Measurements from ENCODE around the gene MMP7. TPM values are rescaled to one million over a fixed set of nuclear protein-coding genes. Genes with fewer than 3 reads are reported as not detected.

The MMP7 gene
- total RNA-seq, 1 donor from 2014 or later: 226 TPM

DNA sequence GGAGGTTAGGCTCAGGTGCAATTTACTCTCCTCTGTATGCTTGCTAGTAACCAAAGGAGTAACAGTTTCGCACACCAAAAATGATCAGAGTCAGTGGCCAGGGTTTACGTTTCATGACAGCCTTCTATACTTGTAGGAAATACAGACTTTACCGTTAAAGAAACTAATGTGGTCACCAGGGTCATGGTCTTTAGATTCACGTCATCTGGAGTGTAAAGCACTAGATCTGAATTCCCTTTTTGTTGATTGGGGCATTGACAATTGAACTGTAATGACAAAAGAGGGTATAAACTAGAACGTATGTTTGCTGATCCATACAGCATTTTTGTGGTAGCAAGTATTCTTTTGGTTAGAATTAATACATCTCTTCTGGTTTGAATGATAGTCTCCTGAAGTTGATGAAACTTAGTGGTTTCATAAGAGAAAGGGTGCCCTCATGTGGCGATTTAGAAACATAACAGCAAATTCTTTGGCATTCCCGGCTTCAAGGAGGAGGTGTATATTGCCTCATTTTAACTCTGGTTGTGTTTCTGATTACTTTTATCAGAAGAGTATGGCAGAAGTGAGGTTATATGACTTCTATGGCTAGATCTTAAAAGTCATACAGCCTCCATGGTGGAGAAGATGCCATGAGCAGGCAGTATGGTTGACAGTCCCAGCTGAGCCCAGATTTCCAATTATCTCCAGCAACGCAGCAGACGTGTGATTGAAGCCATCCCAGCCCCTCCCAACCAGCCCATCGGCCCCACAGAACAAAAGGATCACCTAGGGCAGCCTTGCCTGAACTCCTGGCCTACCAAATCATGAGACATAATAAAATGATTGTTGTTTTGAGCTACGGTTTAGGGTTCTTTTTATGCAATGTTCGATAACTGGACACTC, 35.1 kb downstream of the MMP7 start:
- no peak for DNase-seq (ENCODE audit: low spot score)

DNA sequence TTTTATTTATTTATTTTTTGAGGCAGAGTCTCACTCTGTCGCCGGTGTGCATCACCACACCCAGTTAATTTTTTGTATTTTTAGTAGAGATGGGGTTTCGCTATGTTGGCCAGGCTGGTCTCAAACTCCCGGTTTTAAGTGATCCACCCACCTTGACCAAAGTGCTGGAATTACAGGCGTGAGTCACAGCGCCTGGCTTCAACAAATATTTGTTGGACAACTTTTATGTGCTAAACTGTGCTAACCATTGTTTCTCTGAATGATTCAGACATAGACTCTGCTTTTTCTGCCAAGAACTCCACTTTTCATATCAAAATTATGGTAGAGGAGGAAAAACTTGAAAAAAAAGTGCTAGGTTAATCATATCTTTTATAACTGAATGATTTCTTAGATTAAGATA, 36.3 kb downstream of the MMP7 start:
- DNase-seq (ENCODE audit: low spot score): no peak

DNA sequence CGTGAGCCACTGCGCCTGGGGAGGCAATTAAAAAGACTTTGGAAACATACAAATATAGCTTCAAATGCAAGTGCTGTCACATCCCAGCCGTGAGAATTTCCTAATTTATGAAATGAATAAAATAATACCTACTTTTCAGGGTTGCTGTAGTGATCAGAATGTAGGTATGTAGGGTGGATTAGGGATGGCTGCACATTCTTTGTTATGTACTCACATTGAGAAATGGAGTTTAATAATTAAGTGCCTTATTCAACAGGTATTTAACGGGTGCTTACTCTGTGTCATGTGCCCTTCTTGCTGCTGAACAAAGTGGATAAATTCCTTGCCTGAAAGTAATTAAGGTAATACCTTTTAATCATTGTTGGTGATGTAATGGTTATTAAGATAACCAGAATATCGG, 37.0 kb downstream of the MMP7 start:
- no peak for DNase-seq (ENCODE audit: low spot score)

DNA sequence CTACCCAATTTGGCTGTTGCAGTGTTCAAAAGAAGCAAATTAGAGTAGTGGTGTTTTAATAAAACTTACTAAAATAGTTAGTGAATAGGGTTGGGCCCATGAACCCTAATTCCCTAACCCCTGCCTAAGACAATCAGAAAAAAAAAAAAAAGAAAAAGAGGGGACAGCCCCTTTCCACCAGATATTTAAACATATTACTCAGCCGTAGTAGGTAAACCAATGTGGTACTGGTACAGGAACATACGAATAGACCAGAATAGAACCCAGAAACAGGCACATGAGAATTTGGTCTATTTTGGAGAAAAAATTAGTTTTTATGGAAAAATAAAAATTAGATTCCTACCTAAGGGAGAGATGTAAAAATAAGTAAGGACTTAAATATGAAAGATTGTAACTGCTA, 38.6 kb downstream of the MMP7 start:
- no peak for DNase-seq (ENCODE audit: low spot score)

DNA sequence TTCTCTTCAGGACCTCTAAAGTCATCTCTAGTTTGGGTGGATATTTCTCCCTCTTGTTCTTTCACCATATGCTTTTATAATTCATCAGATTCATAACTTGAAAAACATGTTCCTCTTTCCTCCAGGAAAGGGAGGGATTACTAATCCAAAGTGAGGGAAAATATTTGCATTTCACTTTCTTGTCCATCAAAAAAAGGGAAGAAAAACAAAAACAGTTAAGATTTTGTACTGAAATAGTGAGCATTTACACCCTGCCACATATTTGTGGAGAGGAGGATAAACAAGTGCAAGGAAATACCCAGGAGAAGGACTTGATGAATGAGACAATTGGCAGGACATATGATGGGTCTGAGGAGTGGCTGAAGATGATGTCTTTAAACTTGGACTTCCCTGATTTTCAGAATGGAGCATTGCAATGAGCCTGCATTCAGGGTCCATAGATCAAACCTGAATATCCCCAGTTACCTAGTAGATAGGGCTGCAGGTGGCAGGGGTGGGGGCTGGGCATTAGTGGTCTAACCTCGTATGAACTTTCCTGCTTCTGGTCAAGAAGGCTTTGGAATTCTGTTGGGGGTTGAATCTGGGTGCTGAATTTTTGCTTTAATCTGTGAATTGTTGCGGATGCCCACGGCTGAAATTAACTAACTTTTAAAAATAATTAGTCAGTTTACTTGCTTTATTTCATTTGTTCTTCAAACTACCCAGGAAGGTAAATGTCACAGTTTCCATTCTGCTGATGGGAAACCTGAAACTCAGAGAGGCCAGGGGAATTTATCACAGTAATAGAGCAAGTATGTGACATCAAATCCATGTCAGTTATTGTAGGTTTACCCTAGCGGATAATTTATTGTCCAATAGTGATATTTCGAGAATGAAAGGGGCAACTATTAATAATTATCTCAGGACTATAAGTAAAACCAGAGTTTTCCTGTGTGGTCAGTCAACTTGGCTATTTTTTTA, 41.1 kb downstream of the MMP7 start:
- DNase-seq (ENCODE audit: low spot score): no peak

DNA sequence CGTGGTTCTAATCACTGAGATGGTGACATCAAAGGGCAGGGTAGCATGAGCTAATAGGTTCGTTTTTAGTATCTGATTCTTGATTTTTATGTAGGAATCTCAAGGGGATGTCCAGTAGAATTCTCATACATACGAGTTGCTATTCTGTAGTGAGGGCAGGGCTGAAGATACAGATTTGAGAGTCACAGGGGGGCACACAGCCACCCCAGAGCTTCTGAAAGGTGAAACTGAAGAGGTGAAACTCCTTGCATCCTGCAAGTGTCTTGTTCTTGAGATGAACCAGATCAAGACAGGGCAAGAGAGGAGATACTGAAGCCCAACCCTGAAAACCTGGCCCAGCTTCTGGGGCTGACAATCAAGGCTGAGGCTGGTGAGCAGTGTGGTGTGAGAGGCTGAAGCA, 42.3 kb downstream of the MMP7 start:
- DNase-seq (ENCODE audit: low spot score): no peak

DNA sequence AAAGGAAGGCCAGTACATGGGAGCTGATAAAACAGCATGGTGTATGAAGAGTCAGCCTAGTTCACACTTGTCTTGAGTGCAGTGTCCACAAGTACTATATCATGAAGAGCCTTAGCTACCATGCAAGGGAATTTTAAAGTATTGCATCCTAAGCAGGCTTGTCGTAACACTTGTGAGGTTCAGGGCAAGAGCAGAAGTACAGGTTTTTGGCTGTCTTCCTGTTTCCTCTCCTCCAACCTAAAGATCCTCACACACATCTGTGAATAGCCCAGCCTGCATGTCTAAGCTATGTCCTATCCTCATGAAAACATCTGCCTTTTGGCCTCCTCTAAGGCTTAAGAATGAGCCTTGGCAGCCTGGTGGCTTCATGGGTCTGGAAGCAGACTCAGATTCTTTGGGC, 43.3 kb downstream of the MMP7 start:
- DNase-seq (ENCODE audit: low spot score): no peak

DNA sequence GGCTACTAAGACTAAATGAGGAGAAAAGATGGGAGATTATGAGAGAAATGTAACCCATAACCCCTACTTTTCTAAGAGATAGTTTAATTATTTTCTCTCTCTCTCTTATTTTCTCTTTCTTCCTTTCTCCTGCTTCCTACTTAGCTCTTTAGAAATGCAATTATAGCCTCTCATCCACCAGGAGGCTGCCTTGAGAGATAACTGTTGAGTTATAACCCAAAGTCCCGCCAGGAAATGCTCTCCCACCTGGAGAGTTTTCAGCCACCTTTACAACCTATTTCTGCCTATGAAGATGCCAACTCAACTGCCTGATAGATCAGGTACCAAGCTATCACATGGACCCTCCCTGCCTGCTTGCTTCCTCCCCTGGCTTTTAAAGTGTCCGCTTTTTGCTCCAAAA, 44.0 kb downstream of the MMP7 start:
- no peak for DNase-seq (ENCODE audit: low spot score)

DNA sequence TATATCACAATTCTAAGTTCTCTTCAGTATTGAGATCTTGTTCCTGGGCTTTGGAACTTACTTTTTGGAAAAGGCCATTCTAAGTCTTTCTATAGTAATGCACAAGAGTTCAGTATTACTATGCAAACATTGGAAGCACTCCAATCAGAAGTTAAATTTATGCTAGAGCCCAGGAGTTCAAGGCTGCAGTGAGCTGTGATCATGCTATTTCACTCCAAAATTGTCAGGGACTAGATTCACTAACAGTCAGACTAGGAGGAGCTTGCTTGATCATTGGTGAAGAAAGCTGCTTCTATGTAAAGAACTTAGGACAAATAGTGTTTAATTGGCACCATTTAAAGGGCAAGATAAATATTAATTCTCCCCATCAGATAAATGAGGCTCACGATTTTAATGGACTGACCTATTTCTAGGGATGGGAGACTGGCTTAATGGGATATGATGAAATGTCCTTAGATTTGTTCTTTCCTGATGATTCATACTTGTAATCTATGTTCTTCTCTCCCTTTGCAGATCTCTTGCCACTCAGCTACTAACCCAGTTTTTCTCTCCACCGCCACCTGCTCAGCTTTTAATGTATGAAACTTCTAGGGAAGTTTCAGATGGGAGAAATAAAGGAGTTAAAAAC, 45.3 kb downstream of the MMP7 start:
- no peak for DNase-seq (ENCODE audit: low spot score)

DNA sequence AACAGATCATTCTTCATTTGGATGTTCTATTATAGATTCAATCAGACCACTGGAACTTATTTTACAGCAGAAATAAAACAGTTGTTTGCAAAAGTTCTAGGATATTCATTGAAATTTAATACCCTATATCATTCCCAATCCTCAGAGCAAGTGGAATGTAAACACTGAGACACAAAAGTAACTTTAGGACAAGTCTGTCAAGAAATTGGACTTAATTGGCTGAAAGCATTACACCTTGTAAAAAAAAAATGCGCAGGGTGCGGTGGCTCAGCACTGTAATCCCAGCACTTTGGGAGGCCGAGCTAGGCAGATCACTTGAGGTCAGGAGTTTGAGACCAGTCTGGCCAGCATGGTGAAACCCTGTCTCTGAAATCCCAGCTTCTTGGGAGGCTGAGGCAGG, 48.1 kb downstream of the MMP7 start:
- DNase-seq (ENCODE audit: low spot score): no peak

DNA sequence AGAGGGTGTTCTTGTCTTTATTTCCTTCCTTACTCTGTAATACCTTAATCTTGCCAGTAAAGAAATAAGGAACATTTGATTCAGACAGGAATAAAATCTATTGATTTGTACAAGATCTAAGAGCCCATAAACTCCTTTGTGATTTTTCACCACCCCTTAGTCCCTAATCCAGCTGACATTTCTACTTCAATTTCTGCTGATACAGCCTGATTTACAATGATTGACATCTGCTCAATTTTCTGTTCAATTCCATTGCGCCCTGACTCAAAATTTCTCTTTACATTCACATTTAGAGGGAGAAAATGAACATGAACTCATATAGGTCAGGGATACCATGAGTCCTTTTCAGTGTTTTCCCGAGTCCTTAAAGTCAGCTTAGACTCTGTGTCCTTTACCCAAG, 50.8 kb downstream of the MMP7 start:
- DNase-seq (ENCODE audit: low spot score): no peak

DNA sequence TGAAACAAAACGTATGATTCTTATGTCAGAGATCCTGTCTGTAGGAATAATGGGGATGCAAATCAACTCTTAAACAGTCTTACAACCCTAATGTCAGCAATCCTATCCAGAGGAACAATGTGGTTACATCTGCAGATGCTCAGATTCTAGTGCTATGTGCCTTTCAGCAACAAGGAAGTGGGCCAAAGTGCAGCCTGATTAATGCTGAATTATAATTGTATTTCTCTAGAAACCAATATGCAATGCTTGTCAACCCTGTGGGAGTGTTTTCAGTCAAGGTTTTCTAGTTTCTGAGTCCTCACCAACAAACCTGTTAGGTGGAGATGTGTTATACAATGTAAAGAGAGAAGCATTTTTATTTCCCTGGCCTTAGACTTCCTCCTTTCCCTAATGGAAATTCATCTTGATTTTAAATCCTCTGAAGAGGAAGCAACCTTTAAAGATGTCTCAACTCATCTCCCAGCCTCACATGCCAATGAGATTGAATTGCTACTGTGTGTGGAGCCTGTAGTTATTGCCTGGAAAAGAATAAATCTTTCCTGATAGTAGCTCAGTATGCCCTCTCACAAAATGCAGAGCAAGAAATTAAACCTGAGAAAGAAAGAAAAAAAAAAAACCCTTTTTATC, 51.8 kb downstream of the MMP7 start:
- no peak for DNase-seq (ENCODE audit: low spot score)

DNA sequence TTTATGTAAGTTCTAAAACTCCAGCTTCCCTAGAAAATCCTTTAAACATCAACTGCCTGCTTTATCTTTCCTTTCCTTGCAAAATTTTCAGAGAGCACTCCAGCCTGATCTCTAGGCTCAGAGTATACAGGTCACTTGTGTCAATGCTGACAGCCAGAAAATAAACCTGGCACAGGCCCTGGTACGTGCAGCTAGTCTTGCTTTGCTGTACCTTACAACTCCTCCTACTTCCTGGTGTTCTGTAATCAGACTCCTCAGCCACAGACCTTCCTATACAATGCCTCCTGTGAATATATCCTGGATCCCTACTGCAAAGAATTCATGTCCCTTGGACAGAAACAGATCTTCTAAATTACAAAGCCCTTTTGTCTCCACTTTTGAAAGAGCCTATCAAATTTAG, 53.7 kb downstream of the MMP7 start:
- DNase-seq (ENCODE audit: low spot score): peak; percentile 72

DNA sequence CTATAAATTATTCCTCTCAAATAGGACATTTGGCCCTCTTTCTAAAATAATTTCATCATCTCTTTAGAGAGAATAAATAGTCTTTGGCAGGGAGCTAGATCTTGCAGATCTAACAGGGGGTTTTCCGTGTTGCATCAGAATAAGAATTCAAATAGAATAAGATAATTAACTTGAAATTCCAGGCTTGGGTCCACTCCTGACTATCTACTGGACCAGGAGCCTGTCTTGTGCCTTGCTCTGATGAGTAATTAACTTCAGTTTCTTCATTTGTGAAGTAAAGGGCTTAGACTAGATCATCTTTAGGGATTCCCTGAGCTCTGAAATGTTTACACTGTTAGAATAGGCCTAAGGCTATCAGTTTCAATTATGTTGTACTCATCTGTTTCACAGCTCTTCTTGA, 54.5 kb downstream of the MMP7 start:
- no peak for DNase-seq (ENCODE audit: low spot score)

DNA sequence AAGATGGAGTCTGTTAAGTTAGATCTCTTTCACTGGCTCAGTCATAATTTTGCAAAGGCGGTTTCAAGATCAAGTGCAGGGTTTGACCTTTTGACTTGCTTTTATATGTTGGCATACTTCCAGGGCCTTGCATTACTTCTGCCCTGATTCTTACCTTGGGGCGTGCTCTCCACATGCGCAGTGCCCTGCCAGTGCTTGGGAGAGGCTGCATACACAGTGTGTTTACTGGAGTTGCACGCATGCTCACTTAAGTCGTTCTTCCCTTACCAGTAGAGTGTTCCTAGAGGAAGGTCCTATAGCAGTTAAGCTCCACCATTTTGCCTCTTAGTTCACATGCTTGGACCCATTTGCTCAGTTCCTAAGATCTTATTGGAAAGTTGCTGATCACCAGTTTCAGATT, 57.0 kb downstream of the MMP7 start:
- DNase-seq (ENCODE audit: low spot score): peak; percentile 72

DNA sequence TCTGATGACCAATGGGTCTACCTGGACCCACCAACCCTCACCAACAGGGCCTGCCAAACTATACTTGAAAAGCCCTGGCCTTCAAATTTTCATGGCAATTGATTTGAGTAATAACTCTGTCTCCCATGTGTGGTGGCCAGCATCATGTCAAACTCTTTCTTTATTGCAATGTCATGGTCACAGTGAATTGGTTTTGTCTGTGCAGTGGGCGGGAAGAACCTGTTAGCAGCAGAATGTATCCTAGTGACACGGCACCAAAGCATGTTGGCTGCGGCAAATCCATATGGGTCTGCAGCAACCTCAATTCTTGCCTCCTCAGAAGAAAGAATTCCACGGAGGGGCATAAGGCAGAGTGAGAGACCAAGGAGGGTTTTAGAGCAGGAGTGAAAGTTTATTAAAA, 58.4 kb downstream of the MMP7 start:
- DNase-seq (ENCODE audit: low spot score): no peak

DNA sequence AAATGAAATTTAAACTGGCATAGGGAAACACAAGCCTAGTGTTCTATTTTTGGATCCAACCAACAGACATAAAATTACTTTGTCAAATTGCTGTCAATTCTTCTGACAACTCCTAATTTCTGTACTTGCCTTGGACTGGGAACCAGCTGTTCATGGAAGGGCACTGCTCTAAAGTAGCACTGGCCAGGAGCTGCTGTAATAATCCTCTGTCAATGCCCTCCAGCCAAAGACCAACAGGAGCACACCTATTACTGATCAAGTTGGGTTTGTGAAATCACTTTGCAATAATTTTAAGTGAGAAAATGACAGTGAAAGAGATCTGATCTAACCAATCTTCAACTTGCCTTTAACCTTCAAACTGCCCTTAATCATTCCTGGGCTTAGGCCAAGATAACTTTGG, 59.1 kb downstream of the MMP7 start:
- DNase-seq (ENCODE audit: low spot score): no peak

Other genes starting within 250 kb of the MMP7 start
- gene BIRC3, start 213.3 kb downstream of the MMP7 start, total RNA-seq: 15.5 TPM
- gene BIRC2, start 183.5 kb downstream of the MMP7 start, total RNA-seq: 44.4 TPM
- gene TMEM123, start 78.0 kb downstream of the MMP7 start, total RNA-seq: 249 TPM
- not detected for gene MMP20, start 94.6 kb upstream of the MMP7 start, total RNA-seq
- gene MMP27, start 175.0 kb upstream of the MMP7 start, total RNA-seq: not detected
- gene MMP8, start 194.2 kb upstream of the MMP7 start, total RNA-seq: not detected
- not detected for gene MMP10, start 249.9 kb upstream of the MMP7 start, total RNA-seq